Measurements from ENCODE around the gene GALP.

- TF ChIP-seq BACH2 (CRISPR knock-in tag; IDR thresholded peaks at IDR 0.05; ENCODE audit: borderline replicate concordance): no peak
- TF ChIP-seq ARNTL (CRISPR knock-in tag; IDR thresholded peaks at IDR 0.05; ENCODE audit: borderline replicate concordance, low read depth): no peak
- no peak for TF ChIP-seq ISL1 (CRISPR knock-in tag; IDR thresholded peaks at IDR 0.05)
- TF ChIP-seq ZNF8 (CRISPR knock-in tag; IDR thresholded peaks at IDR 0.05): no peak
- no peak for TF ChIP-seq PATZ1 (CRISPR knock-in tag; IDR thresholded peaks at IDR 0.05; ENCODE audit: borderline replicate concordance)
- no peak for TF ChIP-seq ESRRG (CRISPR knock-in tag; IDR thresholded peaks at IDR 0.05)
- TF ChIP-seq ZNF565 (CRISPR knock-in tag; conservative IDR thresholded peaks at IDR 0.05; ENCODE audit: low read depth): no peak
- TF ChIP-seq, protein P1, sequence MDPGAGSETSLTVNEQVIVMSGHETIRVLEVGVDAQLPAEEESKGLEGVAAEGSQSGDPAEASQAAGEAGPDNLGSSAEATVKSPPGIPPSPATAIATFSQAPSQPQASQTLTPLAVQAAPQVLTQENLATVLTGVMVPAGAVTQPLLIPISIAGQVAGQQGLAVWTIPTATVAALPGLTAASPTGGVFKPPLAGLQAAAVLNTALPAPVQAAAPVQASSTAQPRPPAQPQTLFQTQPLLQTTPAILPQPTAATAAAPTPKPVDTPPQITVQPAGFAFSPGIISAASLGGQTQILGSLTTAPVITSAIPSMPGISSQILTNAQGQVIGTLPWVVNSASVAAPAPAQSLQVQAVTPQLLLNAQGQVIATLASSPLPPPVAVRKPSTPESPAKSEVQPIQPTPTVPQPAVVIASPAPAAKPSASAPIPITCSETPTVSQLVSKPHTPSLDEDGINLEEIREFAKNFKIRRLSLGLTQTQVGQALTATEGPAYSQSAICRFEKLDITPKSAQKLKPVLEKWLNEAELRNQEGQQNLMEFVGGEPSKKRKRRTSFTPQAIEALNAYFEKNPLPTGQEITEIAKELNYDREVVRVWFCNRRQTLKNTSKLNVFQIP (CRISPR knock-in tag; IDR thresholded peaks at IDR 0.05; ENCODE audit: borderline replicate concordance, low read depth): no peak
These were observed 33.6 kb upstream of the GALP start for GRCh38 chr19:56142087-56142787.
